GM21515 (cell line): ENCODE results near the gene LCT.
"Not testable (repeated sequence)": the region's sequence is repeated elsewhere in the genome, so short reads cannot be mapped to it uniquely, and the experiment has no call there.

Experiments used
- ATAC-seq: cut with Tn5 transposase; IDR thresholded peaks from one replicate; pipeline ENCODE4 v1.9.1; 2021; ENCODE audit not compliant: unreplicated experiment

Gene LCT

DNA sequence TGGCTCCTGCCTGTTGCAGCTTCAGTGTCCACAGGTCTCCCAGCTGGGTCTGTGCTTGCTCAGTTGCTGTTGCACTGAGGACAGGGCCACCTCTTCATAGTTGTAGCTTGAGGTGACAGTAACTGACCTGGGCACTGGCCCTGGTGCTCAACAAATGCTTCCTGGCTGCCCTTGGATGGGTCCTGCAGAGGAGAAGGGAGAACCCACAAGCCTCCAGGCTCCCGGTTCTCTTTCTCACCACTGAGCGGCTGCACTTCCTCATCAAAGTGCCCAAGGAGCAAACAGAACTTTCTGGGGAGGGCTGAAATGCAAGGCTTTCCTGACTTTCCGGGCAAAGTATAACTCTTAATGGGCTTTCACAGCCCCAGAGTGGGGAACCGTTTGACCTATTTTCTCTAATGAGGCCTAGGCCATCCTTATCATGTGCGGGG, 38.7 kb downstream of the LCT start:
- no peak for ATAC-seq

GRCh38 chr2:135797497-135798274, 39.3 kb downstream of the LCT start:
- peak; percentile 86 for ATAC-seq

DNA sequence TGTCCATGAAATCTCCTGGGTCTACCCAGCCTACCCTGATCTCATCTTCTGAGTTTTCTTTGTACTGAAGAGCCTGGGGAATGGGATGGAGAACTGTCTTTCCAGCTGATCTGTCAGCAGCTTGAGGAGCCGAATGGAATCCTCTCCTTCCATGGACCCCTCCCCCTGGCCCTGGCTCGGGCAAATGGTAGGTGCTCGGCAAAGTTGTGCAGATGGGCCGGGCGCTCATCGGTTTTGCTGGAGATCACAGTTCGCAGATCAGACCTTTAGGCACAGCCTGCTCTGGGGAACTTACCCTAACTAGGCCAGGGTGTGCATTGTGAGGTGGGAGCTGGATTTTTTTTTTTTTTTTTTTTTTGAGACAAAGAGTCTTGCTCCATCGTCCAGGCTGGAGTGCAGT, 40.4 kb downstream of the LCT start:
- ATAC-seq = no peak

GRCh38 chr2:135795641-135796040, 41.3 kb downstream of the LCT start:
- not testable (repeated sequence) for ATAC-seq

DNA sequence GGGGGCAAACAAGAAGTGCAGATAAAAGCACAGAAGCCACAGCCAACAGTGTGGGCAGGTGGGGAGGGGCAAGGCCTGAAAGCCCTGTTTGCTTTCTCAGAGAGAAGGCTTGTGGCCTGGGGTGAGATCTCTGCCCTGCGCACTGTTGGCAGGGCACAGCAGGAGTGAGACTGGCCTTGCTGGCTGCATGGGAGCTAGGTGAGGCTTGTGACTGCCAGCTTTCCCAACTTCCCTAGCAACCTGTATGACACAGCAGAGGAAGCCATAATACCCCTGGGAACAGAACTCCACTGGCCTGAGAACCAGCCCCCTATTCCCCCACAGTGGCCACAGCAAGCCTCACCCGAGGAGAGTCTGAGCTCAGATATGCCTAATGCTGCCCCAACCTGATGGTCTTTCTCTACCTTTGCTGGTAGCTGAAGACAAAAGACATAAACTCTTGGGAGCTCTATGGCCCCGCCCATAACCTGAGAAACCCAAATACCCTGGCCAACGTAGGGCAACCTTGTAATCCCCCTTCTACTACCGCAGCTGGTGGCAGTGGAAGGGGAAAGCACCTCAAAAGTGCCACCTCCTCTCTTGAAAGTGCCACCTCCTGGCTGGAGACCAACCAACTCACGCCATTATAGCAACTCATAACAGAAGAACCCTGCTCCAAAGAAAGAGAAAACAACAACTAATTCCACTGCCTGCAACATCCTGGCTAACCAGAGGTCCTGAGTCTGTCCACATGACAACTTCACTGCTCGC, 44.4 kb downstream of the LCT start:
- ATAC-seq = no peak

- ATAC-seq = no peak
Measured at GRCh38 chr2:135791418-135792190, 45.4 kb downstream of the LCT start.

DNA sequence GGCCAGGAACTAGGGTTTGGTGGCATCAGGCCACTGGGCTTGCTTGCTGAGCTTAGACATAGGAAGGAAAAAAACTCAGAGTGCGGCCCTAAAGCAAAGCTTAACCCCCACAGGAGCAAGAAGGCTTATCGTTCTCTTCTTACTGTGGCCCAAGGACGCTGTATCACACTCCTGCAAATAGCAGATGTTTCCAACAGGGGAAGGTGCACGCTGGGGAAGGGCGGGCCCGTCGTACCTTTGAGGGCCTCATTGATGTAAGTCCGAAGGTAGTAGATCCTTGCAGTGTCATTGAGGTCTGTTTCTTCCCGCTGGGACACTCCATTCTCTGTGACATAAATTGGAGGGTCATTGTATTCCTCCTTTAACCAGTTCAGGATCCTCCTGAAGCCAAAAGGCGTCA, 46.6 kb downstream of the LCT start:
- no peak for ATAC-seq

- no peak for ATAC-seq
Measured at GRCh38 chr2:135786823-135787222, 50.2 kb downstream of the LCT start.

DNA sequence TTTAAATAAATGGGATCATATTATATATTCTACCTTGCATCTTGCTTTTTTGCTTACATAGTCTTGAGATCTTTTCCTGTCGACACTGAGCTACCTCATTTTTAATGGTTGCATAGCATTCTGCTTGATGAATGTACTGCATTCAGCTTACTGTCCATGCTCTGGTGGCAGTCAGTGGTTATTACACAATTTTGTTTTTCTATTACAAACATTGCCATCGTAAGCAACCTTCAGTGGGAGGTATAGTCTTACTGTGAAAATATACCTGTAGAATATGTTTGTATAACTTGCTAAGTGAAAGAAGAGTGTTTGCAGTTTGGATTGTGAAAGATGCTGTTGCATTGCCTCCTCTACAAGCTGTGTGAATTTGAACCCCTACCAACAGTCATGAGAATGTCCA, 52.0 kb downstream of the LCT start:
- no peak for ATAC-seq

DNA sequence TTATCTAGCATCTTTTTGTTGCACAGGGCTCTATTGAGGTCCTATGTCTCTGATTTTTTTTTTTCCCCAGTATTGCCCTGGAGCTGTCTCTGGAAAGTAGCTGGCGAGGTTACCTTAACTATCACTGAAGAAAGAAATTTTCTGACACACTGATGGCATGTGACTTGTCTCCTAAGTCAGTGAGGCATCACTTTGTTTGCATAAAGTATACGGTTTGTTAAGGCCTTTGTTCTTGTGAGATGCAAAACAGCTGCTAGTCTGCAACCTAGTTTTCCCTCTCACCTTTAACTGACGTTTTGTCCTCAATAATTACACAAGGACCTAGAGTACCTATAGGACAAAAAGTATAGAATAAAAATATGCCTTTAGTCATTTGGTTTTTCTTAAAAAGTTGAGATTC, 53.5 kb downstream of the LCT start:
- ATAC-seq = no peak

GRCh38 chr2:135782231-135782630, 54.8 kb downstream of the LCT start:
- no peak for ATAC-seq

GRCh38 chr2:135776367-135776766, 60.6 kb downstream of the LCT start:
- ATAC-seq = no peak

DNA sequence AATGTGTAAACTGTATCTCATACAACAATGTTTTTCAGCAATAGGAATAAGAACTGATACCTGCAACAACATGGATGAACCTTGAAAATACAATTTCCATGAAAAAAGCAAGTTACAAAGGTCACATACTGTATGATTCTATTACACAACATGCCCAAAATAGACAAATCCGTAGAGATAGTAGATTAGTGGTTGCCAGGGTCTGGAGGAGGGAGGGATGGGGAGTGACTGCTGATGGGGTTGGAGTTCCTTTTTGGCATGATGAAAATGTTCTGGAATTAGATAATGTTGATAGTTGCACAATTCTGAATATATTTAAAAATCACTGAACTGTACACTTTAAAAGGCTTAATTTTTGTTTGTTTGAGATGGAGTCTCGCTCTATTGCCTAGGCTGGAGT, 61.6 kb downstream of the LCT start:
- no peak for ATAC-seq

DNA sequence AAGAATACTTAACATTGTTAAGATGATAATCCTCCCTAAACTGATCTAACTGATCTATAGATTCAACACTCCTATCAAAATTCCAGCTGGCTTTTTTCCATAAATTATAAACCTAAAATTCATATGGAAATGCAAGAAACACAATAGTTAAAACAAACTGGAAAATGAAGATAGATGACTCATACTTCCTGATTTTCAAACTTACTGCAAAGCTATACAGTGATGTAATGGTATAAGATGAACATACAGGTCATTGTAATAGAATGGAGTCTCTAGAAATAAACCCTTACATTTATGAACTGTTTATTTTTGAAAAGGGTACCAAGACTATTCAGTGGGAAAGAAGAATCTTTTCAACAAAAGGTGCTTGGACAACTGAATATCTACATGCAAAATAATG, 63.1 kb downstream of the LCT start:
- ATAC-seq = no peak

DNA sequence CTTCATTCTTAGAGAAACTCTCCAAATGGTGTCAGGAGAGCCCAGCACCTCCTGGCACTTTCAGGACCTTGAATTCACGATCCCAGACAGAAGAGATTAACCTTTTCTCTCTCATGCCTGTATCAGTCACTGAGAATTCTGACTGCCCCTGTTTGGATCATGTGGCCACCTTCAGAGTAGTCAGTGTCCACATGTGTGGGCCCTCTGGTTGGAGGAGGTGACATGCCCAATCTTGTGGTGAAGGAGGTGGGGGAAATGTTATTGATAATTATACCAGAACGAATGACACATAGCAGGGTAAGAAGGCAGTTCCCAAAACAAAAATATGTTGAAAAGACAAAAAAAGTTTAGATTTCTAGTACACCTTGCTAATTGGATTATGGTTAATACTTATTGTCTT, 63.7 kb downstream of the LCT start:
- ATAC-seq = no peak

DNA sequence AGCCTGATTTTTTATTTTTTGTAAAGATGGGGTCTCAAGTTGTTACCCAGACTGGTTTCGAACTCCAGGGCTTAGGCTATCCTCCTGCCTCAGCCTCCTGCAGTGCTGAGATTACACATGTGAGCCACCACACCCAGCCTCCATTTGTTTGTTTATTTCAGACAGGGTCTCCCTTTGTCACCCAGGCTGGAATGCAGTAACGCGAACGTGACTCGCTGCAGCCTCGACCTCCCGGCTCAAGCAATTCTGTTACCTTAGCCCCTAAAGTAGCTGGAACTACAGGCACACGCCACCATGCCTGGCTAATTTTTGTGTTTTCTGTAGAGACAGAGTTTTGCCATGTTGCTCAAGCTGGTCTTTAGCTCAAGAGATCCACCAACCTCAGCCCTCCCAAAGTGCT, 68.1 kb downstream of the LCT start:
- ATAC-seq = no peak

DNA sequence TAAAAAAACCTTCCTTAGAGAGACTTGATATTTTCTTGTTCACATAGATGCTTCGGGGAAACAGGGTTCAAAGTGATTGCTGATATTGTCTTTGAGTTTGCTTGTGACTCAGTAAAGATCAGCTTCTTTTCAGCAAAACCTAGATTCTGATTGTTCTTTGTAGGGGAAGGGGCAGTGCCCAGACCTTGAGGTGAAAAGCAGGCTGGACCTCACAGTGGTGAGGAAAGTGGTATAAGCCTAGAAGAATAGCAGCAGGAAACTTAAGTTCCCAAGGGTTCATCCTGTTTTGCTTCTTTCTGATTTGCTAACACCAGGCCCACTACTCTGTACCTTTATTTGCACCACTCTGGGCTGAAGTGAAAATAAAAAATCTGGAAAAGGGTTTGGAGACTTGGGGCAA, 74.5 kb downstream of the LCT start:
- no peak for ATAC-seq

DNA sequence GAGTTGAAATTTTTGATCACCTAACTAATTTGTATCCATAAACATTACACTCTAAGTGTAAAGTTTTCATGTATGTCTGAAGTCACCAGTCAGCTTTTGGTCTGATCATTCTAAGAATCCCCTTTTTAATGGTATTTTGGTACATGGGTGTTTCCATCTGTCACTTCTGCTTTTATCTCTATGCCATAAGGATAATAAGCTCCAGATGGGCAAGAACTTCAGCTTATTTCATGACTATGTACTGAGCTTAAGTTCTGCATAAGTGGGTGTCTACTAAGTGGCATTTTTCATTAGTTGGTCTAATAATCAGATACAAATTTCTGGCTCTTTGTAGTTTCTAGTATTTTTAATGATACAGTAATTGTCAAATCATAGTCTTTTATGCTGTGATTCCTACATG, 75.0 kb downstream of the LCT start:
- ATAC-seq = no peak

DNA sequence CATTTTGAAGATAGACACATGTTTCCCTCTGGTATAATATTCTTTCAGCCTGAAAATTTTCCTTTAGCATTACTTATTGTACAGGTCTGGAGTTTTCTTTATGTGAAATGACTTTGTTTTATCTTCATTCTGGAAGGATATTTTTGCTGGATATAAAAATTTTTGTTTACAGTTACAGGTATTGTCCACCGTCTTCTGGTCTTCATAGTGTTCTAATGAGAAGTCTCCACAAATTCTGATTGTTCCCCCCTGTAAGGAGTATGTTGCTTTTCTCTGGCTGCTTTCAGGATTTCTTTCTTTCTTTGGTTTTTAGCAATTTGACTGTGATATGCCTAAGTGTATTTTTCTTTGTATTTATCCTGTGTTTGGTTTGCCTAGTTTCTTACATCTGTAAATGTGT, 80.3 kb downstream of the LCT start:
- no peak for ATAC-seq

DNA sequence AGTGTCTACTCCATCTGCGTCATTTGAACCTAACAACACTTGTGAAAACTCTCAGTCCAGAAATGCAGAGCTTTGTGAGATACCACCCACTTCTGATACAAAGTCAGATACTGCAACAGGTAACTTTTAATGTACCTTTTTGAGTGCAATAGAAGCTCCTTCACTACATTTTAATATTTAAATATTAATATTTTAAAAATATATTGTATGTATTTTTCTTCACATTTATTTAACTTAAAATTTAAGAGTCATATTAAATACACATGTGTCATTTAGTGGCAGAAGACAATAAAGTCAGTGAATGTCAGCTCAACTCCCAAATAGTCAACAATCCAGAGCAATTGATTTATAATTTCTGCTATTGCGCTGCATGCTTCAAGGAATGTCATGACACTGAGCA, 81.4 kb downstream of the LCT start:
- no peak for ATAC-seq

DNA sequence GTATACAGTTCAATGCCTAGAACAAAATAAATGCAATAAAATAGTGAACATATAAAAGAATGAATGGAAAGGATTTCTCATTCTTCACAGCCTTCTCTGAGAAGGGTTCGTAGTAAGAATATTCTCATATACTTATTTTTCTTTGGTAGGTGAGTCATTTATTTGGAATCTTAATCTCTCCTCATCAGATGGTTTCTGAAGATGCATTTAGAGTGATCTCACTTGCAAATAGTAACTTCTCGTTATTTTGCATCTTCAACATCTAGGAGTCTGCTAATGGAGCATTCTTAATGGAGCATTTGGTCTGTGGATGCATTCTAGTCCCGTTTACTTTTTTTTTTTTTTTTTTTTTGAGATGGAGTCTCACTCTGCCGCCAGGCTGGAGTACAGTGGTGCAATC, 91.4 kb downstream of the LCT start:
- no peak for ATAC-seq

DNA sequence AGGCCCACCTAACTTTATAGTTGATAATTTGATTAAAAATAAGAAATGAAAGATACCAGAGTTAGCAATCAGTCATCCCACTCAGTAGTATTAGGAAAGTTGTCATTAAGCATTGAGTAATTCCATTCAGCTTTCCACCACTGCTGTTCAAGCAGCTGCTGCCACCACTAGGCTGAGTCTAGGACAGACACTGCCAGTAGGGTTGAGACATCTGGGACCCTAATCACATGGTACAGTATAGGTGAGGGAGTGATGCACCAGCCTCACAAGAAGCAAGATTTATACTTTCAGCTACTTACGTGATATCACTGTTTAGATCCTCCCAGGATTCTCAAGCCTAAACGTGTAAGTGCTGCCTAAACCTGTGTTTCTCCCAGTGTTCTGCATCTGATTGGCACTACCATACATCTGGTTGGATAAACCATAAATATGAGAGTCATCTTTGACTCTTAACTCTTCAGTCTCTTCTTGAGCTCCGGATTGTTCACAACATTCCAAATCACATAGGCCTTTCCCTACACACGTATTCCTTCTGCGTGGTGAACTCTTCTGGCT, 92.1 kb downstream of the LCT start:
- ATAC-seq = no peak
